Measurements from ENCODE around the gene UBAP2.

The UBAP2 gene

GRCh38 chr9:33913541-33913940 is 135.1 kb downstream of the UBAP2 start:
- TF ChIP-seq CTCF (IDR thresholded peaks at IDR 0.05; ENCODE audit: insufficient read depth, low read depth, low read length, missing control alignments), result no peak
- H3K4me3 ChIP-seq (ENCODE audit: low read depth, low read length), result no peak overlapping the region

GRCh38 chr9:33908749-33909148 is 139.9 kb downstream of the UBAP2 start:
- no peak for DNase-seq (ENCODE audit: low read depth)
- no peak for TF ChIP-seq CTCF (IDR thresholded peaks at IDR 0.05; ENCODE audit: insufficient read depth, low read depth, low read length, missing control alignments)
- no peak overlapping the region for H3K4me3 ChIP-seq (ENCODE audit: low read depth, low read length)

More at GRCh38 chr9:33913541-33913940, 135.1 kb downstream of the UBAP2 start:
- DNase-seq (ENCODE audit: low read depth), result no peak

GRCh38 chr9:33908114-33908513 is 140.6 kb downstream of the UBAP2 start:
- no peak for DNase-seq (ENCODE audit: low read depth)
- TF ChIP-seq CTCF (IDR thresholded peaks at IDR 0.05; ENCODE audit: insufficient read depth, low read depth, low read length, missing control alignments), result no peak
- no peak overlapping the region for H3K4me3 ChIP-seq (ENCODE audit: low read depth, low read length)

- no peak for TF ChIP-seq CTCF (IDR thresholded peaks at IDR 0.05; ENCODE audit: insufficient read depth, low read depth, low read length, missing control alignments)
- H3K4me3 ChIP-seq (ENCODE audit: low read depth, low read length), result no peak overlapping the region
- DNase-seq (ENCODE audit: low read depth), result no peak
Measured at GRCh38 chr9:33907347-33907746, 141.3 kb downstream of the UBAP2 start.

- DNase-seq (ENCODE audit: low read depth), result no peak
- H3K4me3 ChIP-seq (ENCODE audit: low read depth, low read length), result no peak overlapping the region
- no peak for TF ChIP-seq CTCF (IDR thresholded peaks at IDR 0.05; ENCODE audit: insufficient read depth, low read depth, low read length, missing control alignments)
Measured at GRCh38 chr9:33906769-33907168, 141.9 kb downstream of the UBAP2 start.

GRCh38 chr9:33905137-33905536 is 143.6 kb downstream of the UBAP2 start:
- H3K4me3 ChIP-seq (ENCODE audit: low read depth, low read length), result no peak overlapping the region
- no peak for TF ChIP-seq CTCF (IDR thresholded peaks at IDR 0.05; ENCODE audit: insufficient read depth, low read depth, low read length, missing control alignments)
- no peak for DNase-seq (ENCODE audit: low read depth)

- H3K4me3 ChIP-seq (ENCODE audit: low read depth, low read length), result no peak overlapping the region
- DNase-seq (ENCODE audit: low read depth), result no peak
- TF ChIP-seq CTCF (IDR thresholded peaks at IDR 0.05; ENCODE audit: insufficient read depth, low read depth, low read length, missing control alignments), result no peak
Measured at GRCh38 chr9:33903157-33903780, 145.4 kb downstream of the UBAP2 start.
